ENCODE results near the gene RHCE. TPM values are rescaled to one million over a fixed set of nuclear protein-coding genes. Genes with fewer than 3 reads are reported as not detected.

The RHCE gene
- total and polyA plus RNA-seq, 9 of the 15 experiments (the other 6 are each of a cell fraction or from before 2014, with no cell fraction given), result 5.4 to 31.5 (median 12.6) TPM

- TF ChIP-seq E4F1 (CRISPR knock-in tag; IDR thresholded peaks at IDR 0.05; ENCODE audit: borderline replicate concordance), result no peak
- TF ChIP-seq POLR2B (IDR thresholded peaks at IDR 0.05; ENCODE audit: low read depth, partially characterized antibody), result peak; percentile 59
- no peak for TF ChIP-seq ZNF696 (CRISPR knock-in tag; conservative IDR thresholded peaks at IDR 0.05)
- TF ChIP-seq, protein P1, sequence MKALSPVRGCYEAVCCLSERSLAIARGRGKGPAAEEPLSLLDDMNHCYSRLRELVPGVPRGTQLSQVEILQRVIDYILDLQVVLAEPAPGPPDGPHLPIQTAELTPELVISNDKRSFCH (CRISPR knock-in tag; IDR thresholded peaks at IDR 0.05), result no peak
- TF ChIP-seq, protein P1 (tag; IDR thresholded peaks at IDR 0.05), result 0 out of 2 replicates have a peak, but pooled peaks have one; percentile 13
- peak; percentile 16 for TF ChIP-seq EP400 (IDR thresholded peaks at IDR 0.05)
- TF ChIP-seq, protein P2, sequence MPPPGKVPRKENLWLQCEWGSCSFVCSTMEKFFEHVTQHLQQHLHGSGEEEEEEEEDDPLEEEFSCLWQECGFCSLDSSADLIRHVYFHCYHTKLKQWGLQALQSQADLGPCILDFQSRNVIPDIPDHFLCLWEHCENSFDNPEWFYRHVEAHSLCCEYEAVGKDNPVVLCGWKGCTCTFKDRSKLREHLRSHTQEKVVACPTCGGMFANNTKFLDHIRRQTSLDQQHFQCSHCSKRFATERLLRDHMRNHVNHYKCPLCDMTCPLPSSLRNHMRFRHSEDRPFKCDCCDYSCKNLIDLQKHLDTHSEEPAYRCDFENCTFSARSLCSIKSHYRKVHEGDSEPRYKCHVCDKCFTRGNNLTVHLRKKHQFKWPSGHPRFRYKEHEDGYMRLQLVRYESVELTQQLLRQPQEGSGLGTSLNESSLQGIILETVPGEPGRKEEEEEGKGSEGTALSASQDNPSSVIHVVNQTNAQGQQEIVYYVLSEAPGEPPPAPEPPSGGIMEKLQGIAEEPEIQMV (tag; conservative IDR thresholded peaks at IDR 0.05; ENCODE audit: low read depth), result peak; percentile 51; the same call in 1 of the 2 replicates
- no peak for TF ChIP-seq GABPB2 (CRISPR knock-in tag; conservative IDR thresholded peaks at IDR 0.05)
- no peak for TF ChIP-seq NR4A1 (CRISPR knock-in tag; IDR thresholded peaks at IDR 0.05)
- TF ChIP-seq NR4A1 (tag; IDR thresholded peaks at IDR 0.05), result 0 out of 2 replicates have a peak, but pooled peaks have one; percentile 62
- TF ChIP-seq SMARCA4 (IDR thresholded peaks at IDR 0.05), result 0 out of 2 replicates have a peak, but pooled peaks have one; percentile 40
- TF ChIP-seq MAZ (CRISPR knock-in tag; conservative IDR thresholded peaks at IDR 0.05 in 1 of 2, IDR thresholded peaks at IDR 0.05 in 1 of 2), result peak; percentile 34 to 41; a peak in 2 of 4 replicates
- TF ChIP-seq, protein P3, sequence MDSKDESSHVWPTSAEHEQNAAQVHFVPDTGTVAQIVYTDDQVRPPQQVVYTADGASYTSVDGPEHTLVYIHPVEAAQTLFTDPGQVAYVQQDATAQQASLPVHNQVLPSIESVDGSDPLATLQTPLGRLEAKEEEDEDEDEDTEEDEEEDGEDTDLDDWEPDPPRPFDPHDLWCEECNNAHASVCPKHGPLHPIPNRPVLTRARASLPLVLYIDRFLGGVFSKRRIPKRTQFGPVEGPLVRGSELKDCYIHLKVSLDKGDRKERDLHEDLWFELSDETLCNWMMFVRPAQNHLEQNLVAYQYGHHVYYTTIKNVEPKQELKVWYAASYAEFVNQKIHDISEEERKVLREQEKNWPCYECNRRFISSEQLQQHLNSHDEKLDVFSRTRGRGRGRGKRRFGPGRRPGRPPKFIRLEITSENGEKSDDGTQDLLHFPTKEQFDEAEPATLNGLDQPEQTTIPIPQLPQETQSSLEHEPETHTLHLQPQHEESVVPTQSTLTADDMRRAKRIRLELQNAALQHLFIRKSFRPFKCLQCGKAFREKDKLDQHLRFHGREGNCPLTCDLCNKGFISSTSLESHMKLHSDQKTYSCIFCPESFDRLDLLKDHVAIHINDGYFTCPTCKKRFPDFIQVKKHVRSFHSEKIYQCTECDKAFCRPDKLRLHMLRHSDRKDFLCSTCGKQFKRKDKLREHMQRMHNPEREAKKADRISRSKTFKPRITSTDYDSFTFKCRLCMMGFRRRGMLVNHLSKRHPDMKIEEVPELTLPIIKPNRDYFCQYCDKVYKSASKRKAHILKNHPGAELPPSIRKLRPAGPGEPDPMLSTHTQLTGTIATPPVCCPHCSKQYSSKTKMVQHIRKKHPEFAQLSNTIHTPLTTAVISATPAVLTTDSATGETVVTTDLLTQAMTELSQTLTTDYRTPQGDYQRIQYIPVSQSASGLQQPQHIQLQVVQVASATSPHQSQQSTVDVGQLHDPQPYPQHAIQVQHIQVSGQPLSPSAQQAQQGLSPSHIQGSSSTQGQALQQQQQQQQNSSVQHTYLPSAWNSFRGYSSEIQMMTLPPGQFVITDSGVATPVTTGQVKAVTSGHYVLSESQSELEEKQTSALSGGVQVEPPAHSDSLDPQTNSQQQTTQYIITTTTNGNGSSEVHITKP (IDR thresholded peaks at IDR 0.05; ENCODE audit: partially characterized antibody), result peak; percentile 24
- no peak for TF ChIP-seq FUS (optimal IDR thresholded peaks at IDR 0.05; ENCODE audit: low read depth, low read length)
These were observed 8.0 kb upstream of the RHCE start (continued) for GRCh38 chr1:25428475-25429166.

Measured in K562 (cell line).